ENCODE measurements around the gene TNN.

- no peak for TF ChIP-seq CTCF (IDR thresholded peaks at IDR 0.05; ENCODE audit: low read depth, low read length)
- TF ChIP-seq EZH2phosphoT487 (IDR thresholded peaks at IDR 0.05; ENCODE audit: low read depth), result no peak
Measured at GRCh38 chr1:175045097-175045496, 22.5 kb upstream of the TNN start.

Data from OCI-LY3 (cell line).